HG02763 (cell line): ENCODE results near the gene KRT4.

Experiments used
- ATAC-seq: cut with Tn5 transposase; IDR thresholded peaks from one replicate; pipeline ENCODE4 v1.9.1; 2021; ENCODE audit warnings: mild to moderate bottlenecking, moderate library complexity; ENCODE audit not compliant: unreplicated experiment

Gene KRT4

DNA sequence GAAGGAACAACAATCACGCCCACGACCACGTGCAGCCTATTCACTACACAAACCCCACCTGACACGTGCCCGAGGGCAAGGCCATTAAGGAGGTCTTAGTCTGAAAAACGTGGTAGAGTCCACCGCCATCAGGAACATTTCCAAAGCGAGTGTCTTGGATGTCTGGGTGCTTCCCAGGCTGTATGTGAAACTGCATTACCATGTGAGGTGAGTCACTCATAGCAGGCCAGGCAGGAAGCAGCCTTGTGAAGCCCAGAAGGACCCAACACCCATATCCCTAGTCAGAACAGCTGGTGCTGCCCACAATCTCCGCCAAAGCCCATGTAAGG is 23.5 kb upstream of the KRT4 start:
- no peak for ATAC-seq

DNA sequence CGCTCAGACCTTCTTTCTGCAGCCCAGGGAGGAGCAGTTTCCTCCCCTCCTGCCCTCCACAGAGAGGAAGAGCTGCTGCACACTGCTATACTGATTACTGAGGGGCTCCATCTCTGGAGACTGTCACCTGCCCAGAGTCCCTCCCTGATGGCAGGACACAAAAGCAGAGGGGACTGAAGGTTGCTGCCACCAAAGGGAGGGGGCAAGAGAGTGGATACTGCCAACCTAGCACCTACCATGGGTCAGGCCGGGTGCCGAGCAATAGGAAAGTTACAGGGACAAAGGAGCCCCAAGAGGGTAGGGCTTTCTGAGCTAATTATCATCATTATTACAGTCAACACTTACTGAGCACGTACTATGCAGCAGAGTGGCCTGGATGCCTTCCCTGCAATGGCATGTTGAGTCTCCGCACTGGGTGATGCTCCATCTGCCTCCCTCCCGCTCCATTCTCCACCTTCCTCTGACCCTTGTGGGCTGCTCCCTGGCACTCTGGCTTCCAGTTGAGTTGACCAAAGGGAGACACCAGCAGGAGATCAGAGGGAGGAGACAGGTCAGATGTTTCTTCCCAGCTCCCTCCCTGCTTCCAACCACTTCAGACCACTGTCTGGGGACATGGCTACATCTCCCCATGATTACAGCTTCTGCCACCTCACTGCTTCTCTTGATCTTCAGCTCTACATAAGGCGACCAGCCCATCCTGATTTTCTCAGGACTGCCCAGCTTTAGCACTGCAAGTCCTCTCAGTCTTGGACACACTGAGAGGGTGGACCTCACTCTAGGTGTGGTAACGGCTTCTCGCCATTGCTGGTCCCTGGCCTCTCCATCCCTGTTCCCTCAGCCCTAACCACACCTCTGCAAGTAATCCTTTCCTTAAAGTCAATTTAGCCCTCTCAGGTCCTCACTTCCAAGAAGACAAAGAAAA is 22.8 kb upstream of the KRT4 start:
- no peak for ATAC-seq

DNA sequence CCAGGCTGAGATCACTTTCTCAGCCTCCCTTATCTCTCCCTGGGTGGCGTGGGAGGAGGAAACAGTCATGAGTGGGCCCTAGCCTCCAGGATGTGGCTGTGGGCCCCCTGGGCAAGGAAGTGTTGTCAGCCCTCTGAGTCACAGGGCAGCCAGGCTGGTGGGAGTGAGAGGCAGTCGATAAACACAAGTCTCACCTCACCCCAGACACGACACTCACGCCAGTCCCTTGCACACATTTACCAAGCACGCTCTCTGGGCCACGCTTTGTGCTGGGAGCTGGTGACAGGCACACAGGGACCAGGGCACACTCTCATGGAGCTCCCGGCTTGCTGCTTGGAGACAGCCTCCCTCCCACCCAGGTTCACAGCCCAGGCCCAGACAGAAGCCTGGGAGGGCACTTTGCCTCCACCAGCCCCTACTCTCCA is 22.1 kb upstream of the KRT4 start:
- ATAC-seq = no peak

DNA sequence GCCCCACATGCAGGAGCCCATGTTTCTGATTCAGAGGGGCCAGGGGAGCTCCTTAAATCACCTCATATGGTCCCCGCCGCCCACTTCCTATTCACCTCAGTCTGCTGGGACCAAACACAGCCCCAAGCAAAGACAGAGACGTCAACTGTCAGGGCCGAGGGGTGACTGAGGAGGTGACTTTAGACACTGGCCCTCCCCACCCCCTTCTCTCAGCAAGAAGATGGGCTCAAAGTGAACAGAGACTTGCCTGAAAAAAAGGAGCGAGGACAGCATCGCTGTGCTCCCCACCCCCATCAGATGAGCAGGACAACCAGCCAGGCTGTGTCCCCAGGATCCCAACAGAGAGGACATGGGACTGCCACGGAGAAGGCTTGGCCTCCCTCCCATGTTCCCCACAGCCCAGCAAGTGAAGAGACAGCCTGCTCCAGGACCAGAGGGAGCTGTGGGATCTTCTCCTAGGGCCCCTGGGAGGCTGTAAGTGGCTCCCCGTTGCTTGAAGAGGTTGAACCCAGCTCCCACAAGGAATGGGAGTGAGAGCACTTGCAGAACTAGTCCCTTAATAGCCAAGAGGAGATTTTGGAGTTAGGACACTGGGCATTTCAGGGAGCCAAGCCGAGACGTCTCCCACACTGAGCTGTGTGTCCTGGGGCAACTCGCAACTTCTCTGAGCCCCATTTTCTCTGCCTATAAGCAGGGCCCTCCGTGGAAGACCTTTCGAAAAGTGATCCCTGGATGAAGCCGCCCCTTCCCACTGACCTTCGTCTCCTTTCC is 21.5 kb upstream of the KRT4 start:
- ATAC-seq = no peak

DNA sequence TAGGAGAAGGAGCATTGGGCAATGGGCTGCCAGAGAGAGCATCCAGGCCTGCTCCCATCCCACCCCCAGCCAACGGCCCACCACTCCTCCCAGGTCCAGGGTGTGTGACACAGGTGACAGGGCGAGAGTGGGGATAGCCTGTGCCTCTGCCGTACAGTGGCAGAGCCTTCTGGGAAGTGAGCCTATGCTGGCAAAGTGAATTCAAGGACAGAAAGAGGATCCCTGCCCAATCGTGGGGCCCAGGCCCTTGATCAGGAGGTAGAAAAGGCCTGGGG is 20.7 kb upstream of the KRT4 start:
- ATAC-seq = no peak

DNA sequence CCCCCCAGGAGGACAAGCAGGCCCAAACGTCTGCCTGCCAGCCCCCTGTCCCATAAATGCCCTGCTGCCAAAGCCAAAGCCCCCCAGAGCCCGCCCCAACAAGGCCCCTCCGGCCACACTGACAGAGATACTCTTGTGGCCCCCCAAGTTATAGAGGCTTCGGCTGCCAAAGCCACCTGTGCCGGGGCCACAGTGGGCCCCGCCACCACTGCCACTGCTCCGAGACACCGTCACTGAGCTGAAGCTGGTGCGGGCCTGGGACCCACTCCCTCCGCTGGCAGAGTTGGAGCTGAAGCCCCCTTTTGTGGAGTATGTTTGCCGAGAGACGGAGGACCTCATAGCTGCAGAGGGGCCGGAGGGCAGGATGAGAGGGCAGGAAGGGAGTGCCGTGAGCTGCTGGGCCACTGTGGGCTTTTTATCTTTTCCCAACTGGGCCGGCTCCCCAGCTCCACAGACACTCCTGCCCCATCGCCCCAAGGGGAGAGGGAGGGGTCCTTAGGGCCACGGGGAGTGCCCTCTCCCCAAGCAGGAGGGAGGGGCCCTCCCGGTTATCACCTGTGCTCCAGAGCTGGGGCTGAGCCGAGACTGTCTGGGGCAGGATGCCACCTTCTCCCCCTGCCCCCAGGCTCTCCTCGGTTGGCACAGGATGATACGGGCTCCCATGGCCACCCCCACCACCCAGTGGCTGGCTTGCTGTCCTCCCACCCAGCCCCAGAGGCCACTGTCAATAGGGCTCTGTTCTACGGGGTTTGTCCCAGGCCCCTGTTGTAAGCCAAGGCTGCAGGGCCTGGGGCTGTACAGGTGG is 20.2 kb upstream of the KRT4 start, which contains the start of gene KRT79:
Gene KRT79, minus strand, starts transcription at position 390 of the 805 bp plus-strand sequence. Its CDS starts 51 bp downstream, at position 339.
- no peak for ATAC-seq

DNA sequence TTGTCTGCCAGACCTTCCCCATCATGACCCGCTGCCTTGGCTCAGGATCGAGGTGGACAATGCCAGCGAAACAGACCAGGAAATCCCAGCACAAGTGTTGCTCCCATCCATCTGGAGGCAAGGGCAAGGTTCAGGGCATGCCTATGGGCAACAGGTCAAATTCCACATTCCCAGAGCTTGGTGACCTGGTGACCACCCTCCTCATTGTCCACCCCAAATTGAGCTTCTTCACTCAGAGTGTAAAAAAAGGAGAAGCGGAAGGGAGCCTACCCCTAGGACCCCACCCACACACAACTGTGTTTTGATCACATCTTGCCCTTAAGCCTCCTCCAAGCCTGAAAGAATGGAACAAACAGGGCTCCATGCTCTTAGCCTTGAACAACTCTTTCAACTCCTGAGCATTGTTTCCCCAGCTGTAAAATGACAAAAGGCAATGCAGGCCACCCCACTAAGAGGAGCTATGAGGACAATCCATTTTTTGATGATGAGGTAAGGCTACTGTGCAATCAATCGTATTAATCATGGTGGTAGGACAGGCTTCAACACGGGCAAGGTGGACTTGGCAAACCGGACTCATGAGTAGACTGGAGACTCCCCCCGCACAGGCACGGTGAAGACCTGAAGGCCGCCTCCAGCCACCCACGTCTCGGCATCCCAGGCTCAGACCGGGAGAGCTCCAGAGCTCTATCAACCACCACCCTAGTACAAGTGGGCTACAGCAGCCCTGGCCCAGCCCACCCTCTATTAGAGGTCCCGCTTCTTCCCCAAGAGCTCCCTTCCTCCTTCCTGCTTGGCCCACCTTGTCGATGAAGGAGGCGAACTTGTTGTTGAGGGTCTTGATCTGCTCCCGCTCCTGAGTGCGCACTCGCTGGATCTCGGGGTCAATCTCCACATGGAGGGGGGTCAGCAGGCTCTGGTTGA is 19.3 kb upstream of the KRT4 start:
- no peak for ATAC-seq

DNA sequence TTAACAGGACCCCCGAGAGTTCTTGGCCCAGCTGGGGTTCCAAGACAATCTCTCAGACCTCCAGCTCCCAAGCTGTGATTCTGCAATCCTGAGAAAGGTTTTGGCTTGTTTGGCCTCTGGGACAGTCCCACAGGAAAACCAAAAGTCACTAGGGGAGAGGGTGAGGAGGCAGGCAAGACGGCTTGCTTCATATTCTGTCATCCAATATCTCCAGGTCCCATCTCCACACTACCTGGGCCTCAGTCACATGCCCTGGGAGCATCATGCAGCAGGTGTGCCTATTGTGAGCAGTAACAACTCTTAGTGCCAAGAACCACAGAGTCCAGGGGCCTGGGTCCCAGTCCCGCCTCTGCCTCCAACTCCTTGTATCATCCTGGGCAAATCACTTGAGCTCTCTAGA is 18.5 kb upstream of the KRT4 start:
- no peak for ATAC-seq

DNA sequence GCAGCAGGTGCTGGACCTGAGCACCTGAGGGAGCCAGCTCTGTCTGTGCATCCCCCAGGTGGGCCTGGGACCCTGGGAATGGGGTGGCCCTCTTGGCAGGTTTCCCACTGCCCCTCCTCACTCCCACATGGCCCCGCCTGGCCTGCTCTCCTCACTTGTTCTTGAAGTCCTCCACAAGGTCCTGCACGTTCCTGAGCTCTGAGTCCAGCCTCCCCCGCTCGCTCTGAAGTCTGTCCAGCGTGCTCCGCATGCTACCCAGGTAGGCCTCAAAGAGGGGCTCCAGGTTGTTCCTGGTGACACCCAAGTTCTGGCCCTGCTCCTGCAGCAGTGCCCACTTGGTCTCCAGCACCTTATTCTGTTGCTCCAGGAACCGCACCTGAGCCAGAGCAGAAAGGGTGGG is 17.3 kb upstream of the KRT4 start:
- ATAC-seq = no peak

DNA sequence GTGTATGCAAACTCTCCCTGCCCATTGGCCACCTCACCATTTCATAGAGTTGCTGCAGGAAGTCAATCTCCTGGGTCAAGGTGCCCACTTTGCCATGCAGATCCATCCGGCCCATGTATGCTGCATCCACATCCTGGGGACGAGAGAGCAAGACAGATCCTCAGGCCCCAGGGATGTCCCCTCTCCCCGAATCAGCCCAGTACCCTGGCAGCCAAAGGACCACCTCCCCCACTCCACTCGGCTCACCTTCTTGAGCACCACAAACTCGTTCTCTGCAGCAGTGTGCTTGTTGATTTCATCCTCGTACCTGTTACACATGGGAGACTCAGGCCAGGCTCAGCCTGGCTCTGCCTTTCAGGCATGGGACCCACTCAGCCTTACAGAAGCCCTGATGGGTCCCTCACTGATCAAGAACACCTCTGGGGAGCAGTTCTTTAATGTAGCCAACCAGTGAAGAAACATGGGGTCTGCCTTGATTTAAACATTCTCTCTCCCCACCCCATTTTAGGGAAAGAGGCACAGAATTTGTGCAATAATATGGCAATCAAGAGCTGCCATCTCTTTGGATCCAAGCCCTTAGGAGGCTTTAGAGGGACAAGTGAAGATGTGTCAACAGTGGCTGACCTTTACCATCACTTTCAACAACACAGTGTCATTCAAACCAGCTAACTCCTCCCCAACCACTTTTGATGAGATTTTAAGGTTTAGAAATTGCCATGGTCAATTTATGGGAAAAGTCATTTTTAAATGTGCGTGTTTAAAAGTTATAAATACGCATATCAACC is 16.3 kb upstream of the KRT4 start:
- no peak for ATAC-seq

DNA sequence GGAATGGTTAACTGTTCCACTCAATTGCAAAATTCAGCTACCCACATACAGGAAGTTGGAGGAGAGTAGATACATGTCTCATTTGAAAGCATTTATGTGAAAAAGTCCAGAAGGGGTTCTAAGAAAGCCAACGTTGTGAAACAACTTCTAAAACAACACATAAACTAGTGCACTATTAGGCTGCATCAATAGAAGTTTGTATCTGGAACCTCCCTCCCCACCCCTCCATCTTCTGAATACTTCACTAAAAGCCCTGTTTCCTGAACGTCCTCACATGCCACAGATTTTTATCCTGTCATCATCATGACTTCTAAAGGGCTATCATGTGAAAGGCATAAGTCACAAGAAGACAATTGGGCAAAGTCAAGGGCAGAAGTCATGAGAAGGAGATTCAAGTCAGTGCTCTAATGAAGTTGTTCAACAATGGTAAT is 14.7 kb upstream of the KRT4 start:
- no peak for ATAC-seq

DNA sequence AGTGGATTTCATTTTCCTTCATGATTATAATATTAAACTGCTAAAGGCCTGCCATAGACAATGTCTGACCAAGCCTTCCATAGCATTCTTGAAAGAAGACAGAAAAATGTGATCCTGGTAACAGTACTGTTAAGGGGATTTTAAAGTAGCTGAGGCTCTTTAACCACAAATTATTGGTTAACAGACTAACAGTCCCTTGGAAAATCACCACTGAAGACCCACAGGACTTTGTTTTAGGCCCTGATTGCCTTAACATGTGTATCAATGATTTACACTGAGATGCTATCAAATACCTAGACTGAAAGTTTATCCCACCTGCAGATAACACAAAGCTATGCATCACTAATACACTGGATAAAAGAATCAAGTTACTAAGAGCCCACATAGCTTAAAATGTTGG is 14.2 kb upstream of the KRT4 start:
- no peak for ATAC-seq

DNA sequence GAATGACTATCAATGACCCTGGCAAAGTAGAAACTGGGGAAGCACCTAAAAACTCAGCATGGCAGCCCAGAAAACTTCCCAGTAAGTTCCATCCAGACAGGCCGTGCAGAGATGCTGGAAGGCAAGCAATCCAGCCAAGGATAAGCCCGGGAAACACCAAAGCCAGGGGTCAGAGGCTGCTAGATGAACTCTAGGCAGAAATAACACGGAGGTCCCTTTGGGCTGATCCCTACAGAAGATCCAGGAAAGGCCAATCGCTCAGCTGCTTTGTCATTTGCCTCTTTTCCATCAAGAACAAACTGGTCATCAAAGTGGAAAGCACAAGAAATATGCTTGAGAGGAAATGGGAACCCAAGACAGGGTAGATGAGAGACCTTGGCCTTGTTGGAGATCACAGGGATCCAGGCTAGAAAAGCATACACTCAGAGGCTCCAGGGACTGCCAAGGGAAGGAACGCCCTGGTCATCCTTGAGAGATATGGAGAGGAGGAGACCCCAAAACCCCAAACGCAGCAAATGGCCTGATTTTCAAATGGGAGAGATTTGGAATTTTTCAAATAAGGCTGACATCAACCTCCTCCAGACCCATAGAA is 13.7 kb upstream of the KRT4 start:
- ATAC-seq = no peak

DNA sequence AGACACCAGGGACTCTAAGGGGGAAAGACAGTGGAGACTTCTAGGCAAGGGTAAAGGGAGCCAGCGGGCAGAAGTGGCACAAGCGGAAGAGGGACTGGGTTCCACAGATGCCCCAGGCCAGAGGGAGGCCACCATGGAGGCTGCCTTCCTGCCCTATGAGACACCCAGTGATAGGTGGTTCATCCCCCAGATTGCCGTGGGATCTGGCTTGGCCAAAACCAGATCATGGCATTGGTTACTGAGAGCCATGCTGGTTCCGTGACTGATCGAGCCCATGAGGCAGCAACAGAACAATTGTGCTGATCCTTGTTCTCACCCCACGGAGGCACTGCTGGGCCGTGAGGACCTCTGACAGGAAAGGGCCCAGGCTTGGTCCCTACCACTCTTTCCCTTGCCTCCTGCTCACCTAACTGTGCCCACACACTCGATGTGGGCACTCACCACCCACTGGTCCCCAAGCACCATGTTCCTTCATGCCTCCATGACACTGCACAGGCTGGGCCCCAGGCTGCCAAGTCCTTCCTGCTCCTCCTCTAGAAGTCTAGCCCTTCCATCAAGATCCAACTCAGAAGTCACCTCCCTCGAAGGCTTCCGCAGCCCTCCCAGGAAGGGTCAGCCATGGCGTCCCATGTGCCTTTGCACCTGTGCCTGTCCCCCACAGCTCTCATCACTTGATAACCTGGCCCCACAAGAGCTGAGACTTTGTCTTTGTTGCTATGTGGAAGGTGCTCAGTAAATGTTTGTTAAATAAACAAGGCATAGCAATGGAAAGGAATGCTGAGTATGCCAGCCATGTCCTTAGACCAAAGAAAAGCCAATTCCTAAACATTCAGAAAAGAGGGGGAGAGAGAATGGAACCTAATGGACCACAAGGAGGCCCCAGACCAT is 12.9 kb upstream of the KRT4 start:
- no peak for ATAC-seq

DNA sequence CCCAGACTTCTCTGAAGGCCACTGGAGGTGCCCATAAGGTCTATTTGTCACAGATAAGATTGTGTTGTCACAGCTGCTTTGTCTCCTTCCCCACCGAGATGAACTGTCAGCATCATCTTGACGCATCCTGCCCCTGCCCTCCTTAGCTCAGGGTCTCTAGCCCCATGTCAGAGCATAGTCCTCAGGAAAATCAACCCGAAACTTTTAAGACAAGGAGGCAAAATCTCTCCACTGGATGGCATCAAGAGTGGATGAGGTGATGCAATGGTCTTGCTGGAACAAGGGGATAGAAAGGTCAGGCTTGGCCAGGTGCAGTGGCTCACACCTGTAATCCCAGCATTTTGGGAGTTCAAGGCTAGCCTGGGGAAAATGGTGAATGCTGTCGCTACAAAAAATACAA is 12.0 kb upstream of the KRT4 start:
- ATAC-seq = no peak

DNA sequence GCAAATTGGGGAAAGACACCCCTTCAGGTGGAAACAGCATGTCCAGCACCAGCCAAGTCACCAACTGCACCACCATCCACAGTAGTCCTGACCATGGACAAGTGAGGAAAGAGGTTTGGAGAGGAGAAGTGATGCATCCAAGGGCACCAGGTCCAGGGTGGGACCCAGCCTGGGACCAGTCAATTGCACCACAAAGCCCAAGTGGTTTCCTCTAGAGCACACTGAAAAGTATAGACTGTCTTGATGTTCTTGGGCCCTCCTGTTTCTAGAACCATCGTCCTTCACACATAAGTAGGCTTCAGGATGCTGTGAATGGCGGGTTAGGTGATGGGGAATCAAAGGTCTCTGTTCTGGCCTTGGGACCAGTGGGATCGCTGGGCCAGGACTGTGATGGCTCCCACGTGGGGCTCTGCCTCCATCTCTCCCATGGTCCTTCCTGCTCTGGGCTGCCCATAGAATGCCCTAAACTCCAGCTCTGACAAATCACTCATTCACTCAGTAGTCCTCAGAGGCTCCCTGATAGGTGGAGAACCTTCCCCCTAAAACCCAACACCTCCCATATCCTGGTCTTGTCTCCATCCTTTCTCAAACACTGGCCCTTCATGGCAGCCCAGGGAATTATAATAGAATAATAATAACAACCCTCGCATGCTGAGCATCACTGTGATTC is 11.0 kb upstream of the KRT4 start:
- no peak for ATAC-seq

DNA sequence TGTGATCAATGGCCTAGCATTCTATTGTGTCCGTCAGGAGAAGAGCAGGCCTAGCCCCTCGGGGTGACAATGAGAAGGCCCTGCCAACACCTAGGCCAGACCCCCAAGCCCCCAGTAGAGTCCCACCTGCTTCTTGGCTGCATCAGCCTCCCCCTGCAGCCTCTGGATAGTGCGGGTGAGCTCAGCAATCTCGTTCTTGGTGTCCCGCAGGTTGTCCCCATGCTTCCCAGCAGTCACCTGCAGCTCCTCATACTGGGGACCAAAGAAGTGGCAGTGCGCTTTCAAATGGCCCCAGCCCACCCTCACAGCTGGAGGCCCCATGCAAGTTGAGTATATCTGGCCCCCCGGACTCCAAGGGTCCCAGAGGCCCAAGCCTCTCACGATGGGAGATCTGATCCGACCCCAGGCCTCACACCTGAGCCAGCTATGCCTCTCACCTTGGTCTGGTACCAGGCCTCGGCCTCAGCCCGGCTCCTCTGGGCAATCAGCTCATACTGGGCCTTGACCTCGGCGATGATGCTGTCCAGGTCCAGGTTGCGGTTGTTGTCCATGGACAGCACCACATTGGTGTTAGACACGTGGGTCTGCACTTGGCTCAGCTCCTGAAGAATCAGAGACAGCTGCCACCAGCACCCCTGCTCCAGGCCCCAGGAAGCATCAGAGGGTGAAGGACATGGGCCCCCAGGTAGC is 10.0 kb upstream of the KRT4 start:
- no peak for ATAC-seq
